DOHH2 (cell line): Measurements from ENCODE around the gene CNTN1.

ENCODE experiments used
- CTCF ChIP-seq: fragments of 200-600 bp; sonication (generic); IDR thresholded peaks from one replicate; pipeline ENCODE4 v1.5.1; 2014; ENCODE audit warnings: antibody characterized with exemption, mild to moderate bottlenecking, low read depth, low read length; ENCODE audit not compliant: poor library complexity, severe bottlenecking
- EZH2phosphoT487 ChIP-seq: fragments of 200-600 bp; sonication (generic); IDR thresholded peaks from 2 replicates; pipeline ENCODE4 v1.6.1; 2017; ENCODE audit warnings: borderline replicate concordance, mild to moderate bottlenecking, antibody characterized with exemption, low read length, moderate library complexity, mixed read lengths

GRCh38 chr12:41061192-41061591, 369.0 kb downstream of the CNTN1 start:
- no peak for TF ChIP-seq CTCF
- no peak for TF ChIP-seq EZH2phosphoT487
